NCI-H526 treated with DMSO at 0.1 percent for 48 hours (cell line): ENCODE results near the gene LAMTOR3.

Experiments
- DNase-seq: peaks from one replicate; lab custom pipeline; 2025; lab: John Stamatoyannopoulos, UW

The LAMTOR3 gene

GRCh38 chr4:99894161-99894997 lies at the start of gene LAMTOR3:
LAMTOR3 (minus strand) TSS chr4:99894427; CDS start chr4:99893963, 464 bp downstream.
- DNase-seq, result peak; percentile 56

- DNase-seq, result no peak
Observed at GRCh38 chr4:99938243-99938753, 44.1 kb upstream of the LAMTOR3 start.

- no peak for DNase-seq
Observed at GRCh38 chr4:99934891-99935290, 40.7 kb upstream of the LAMTOR3 start.

DNA sequence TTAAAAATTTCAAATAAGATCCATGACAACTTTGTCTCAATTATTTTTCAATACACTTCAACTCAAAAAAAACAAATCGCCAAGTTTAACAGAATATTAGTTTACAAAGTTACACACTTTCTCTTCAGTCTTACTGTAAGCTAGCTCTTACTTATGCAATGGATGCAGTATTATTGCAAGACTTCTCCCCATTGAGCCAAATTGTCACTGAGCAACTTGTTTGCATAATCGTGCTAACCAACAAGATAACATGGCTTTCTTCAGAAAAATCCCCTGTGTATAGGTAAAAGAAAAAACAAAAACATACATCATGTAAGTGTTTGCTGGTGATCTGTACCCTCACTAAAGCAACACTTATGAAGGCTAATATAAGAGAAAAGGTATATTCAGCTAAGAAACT lies 33.3 kb upstream of the LAMTOR3 start:
- DNase-seq, result no peak

GRCh38 chr4:99921174-99921573 lies 26.9 kb upstream of the LAMTOR3 start:
- DNase-seq, result no peak

GRCh38 chr4:99918656-99919055 lies 24.4 kb upstream of the LAMTOR3 start:
- DNase-seq, result no peak

- no peak for DNase-seq
Observed at GRCh38 chr4:99917575-99917974, 23.3 kb upstream of the LAMTOR3 start.

- DNase-seq, result no peak
Observed at GRCh38 chr4:99915449-99915848, 21.2 kb upstream of the LAMTOR3 start.

DNA sequence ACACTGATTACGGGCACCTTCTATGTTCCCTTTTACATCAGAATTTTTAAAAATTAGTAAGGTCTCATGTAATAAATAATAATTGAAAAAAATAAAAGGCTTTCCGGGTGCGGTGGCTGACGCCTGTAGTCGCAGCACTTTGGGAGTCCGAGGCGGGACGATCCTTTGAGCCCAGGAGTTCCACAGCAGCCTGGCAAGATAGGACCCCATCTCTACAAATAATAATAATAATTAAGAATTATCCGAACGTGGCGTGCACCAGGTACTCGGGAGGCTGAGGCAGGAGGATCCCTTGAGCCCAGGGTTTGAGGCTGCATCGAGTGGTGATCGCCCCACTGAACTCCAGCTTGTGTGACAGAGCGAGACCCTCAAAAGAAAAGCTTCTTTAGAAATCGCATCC lies 771 bp upstream of the LAMTOR3 start:
- no peak for DNase-seq

- DNase-seq, result no peak
Observed at GRCh38 chr4:99893839-99894160, 427 bp downstream of the LAMTOR3 start.

GRCh38 chr4:99893029-99893428 lies 1.2 kb downstream of the LAMTOR3 start:
- no peak for DNase-seq

GRCh38 chr4:99891351-99891750 lies 2.9 kb downstream of the LAMTOR3 start:
- no peak for DNase-seq

GRCh38 chr4:99887837-99888236 lies 6.4 kb downstream of the LAMTOR3 start:
- no peak for DNase-seq

DNA sequence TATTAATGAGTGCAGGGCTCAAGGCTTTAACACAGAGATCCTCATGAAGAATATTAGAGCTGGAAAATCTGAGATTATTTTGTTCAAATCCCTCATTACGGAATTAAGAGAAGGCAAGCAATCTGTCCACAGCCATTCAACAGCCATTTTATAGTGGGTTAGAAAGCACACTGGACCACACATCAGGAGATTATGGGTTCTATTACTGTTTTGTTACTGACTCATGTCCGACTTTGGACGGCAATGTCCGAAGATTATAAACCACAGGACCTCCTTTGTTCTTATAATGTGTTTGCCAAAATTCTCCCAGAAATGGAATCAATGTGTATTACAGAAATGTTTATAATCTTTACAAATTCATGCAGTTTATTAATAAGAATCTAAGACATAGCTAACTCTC lies 8.1 kb downstream of the LAMTOR3 start:
- DNase-seq, result no peak

DNA sequence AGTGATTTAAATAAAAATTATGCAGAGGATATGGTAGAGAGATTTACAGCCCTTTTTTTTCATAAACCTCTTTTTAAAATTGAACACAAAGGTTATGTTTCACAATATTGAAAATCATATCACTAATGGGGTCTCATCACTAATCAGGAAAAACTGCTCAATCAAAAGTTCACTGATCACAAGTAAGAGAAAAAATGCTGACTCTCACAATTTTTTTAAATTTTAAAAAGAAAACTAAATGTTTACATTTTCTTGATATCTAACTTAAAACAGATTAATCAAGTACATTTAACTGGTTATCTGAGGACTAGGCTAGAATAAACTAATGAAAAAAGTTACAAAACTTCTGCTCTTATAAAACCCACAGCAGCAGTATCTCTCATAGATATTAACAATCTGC lies 8.5 kb downstream of the LAMTOR3 start:
- no peak for DNase-seq

- no peak for DNase-seq
Observed at GRCh38 chr4:99885063-99885664, 9.1 kb downstream of the LAMTOR3 start.

DNA sequence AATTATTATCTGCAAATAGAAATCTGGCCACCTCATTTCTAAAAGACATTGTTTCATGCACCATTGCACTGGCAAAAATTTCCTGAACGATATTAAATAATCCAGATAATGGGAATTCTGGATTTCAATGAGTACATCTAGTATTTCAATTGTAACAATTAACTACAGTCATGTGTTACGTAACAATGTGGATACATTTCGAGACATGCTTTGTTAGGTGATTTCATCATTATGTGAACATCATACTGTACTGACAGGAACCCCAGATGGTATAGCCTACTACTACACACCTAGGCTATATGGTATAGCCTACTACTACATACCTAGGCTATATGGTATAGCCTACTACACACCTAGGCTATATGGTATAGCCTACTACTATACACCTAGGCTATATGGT lies 14.8 kb downstream of the LAMTOR3 start:
- no peak for DNase-seq

GRCh38 chr4:99878604-99879003 lies 15.6 kb downstream of the LAMTOR3 start:
- DNase-seq, result no peak

- no peak for DNase-seq
Observed at GRCh38 chr4:99876946-99877345, 17.3 kb downstream of the LAMTOR3 start.

GRCh38 chr4:99875071-99875470 lies 19.2 kb downstream of the LAMTOR3 start:
- DNase-seq, result no peak

DNA sequence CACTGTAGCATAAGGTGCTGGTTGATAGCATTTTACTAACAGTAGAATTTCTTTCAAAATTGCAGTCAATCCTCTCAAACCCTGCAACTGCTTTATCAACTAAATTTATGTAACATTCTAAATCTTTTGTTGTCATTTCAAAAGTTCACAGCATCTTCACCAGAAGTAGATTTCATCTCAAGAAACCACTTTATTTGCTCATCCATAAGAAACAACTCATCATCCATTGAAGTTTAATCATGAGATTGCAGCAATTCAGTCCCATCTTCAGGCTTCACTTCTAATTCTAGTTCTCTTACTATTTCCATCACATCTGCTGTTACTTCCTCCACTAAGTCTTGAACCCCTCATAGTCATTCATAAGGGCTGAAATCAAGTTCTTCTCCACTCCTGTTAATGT lies 21.7 kb downstream of the LAMTOR3 start:
- no peak for DNase-seq

- no peak for DNase-seq
Observed at GRCh38 chr4:99868126-99868596, 26.1 kb downstream of the LAMTOR3 start.

DNA sequence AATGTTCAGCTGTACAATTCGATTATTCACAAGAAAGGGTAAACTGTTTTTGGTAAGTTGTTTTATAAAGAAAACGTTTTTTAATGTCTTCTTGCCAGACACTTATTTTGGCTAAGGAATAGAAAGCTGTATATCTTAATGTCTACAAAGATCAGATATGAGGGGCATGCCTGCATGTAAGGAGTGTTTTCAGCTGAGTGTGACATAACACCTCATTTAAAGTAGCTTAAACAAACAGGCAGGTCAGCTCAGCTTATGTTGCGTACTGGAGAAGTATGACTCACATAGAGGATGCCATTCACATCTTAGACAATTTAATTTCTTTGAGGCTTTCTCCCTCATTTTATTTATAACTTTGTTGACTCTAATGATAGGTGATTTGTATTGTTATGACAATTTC lies 30.4 kb downstream of the LAMTOR3 start:
- DNase-seq, result no peak
